ENCODE data around the gene NISCH. TPM values are rescaled to one million over a fixed set of nuclear protein-coding genes. Genes with fewer than 3 reads are reported as not detected.

The NISCH gene
- total RNA-seq, 1 donor from 2014 or later: 80.5 TPM

GRCh38 chr3:52469001-52469400 is 13.6 kb downstream of the NISCH start:
- Histone ChIP-seq H3K27me3 (no peaks in the 10 kb centered on the region), H3K36me3 (peaks cover 5% of the 10 kb centered on the region), H3K4me1 (no peaks in the 10 kb centered on the region), H3K9me3 (ENCODE audit: low read depth) (no peaks in the 10 kb centered on the region), H3K4me2 (no peak overlapping the region), H3F3A (ENCODE audit: low read depth) (peaks cover 14% of the 10 kb centered on the region), H3K9ac (no peak overlapping the region), H3K4me3 (no peak overlapping the region), H3K27ac (no peak overlapping the region), H3K79me2 (ENCODE audit: low read depth) (peaks cover 50% of the 10 kb centered on the region), H2AFZ (replicated peaks) (no peak overlapping the region), H4K20me1 (ENCODE audit: low read depth) (peaks cover 75% of the 10 kb centered on the region)
- Mint-ChIP-seq H3K9me3 (no peaks in the 10 kb centered on the region), H3K4me1 (peaks cover 12% of the 10 kb centered on the region), H3K27ac (no peak overlapping the region), H3K36me3 (peaks cover 23% of the 10 kb centered on the region), H3K4me3 (no peak overlapping the region), H3K27me3 (ENCODE audit: insufficient read depth, low read depth) (peaks cover 2% of the 10 kb centered on the region)
- TF ChIP-seq CTCF (IDR thresholded peaks at IDR 0.05) (no peak), EZH2 (IDR thresholded peaks at IDR 0.05) (no peak), EZH2phosphoT487 (IDR thresholded peaks at IDR 0.05) (no peak)
- no peak for DNase-seq (ENCODE audit: low spot score)

- no peak overlapping the region for H2AFZ ChIP-seq (replicated peaks)
- no peak overlapping the region for H3K9ac ChIP-seq
- H3K79me2 ChIP-seq (ENCODE audit: low read depth): peaks cover 31% of the 10 kb centered on the region
- H3K27ac ChIP-seq: no peak overlapping the region
- Mint-ChIP-seq H3K9me3 (no peaks in the 10 kb centered on the region), H3K4me3 (no peak overlapping the region), H3K36me3 (peaks cover 27% of the 10 kb centered on the region), H3K4me1 (peaks cover 12% of the 10 kb centered on the region), H3K27ac (no peak overlapping the region), H3K27me3 (ENCODE audit: insufficient read depth, low read depth) (peaks cover 2% of the 10 kb centered on the region)
- peaks cover 5% of the 10 kb centered on the region for H3K36me3 ChIP-seq
- no peak for TF ChIP-seq EZH2phosphoT487 (IDR thresholded peaks at IDR 0.05)
- TF ChIP-seq EZH2 (IDR thresholded peaks at IDR 0.05): no peak
- TF ChIP-seq CTCF (IDR thresholded peaks at IDR 0.05): no peak
- peaks cover 59% of the 10 kb centered on the region for H4K20me1 ChIP-seq (ENCODE audit: low read depth)
- H3K4me2 ChIP-seq: no peak overlapping the region
- H3K4me3 ChIP-seq: no peak overlapping the region
- no peaks in the 10 kb centered on the region for H3K4me1 ChIP-seq
- DNase-seq (ENCODE audit: low spot score): no peak
- H3K9me3 ChIP-seq (ENCODE audit: low read depth): no peaks in the 10 kb centered on the region
- no peaks in the 10 kb centered on the region for H3K27me3 ChIP-seq
- H3F3A ChIP-seq (ENCODE audit: low read depth): peaks cover 9% of the 10 kb centered on the region
These were observed 15.5 kb downstream of the NISCH start for GRCh38 chr3:52470920-52471319.

GRCh38 chr3:52471371-52472238 is 16.2 kb downstream of the NISCH start:
- H3K36me3 Mint-ChIP-seq: peaks cover 27% of the 10 kb centered on the region
- Histone ChIP-seq H3K9ac (no peak overlapping the region), H3K36me3 (peaks cover 5% of the 10 kb centered on the region), H3K79me2 (ENCODE audit: low read depth) (peaks cover 24% of the 10 kb centered on the region), H3K4me3 (no peak overlapping the region), H3K27me3 (no peaks in the 10 kb centered on the region), H2AFZ (replicated peaks) (no peak overlapping the region), H4K20me1 (ENCODE audit: low read depth) (peaks cover 56% of the 10 kb centered on the region), H3K4me1 (no peaks in the 10 kb centered on the region), H3K4me2 (no peak overlapping the region), H3K27ac (no peak overlapping the region), H3K9me3 (ENCODE audit: low read depth) (no peaks in the 10 kb centered on the region), H3F3A (ENCODE audit: low read depth) (peaks cover 9% of the 10 kb centered on the region)
- no peaks in the 10 kb centered on the region for H3K9me3 Mint-ChIP-seq
- peaks cover 12% of the 10 kb centered on the region for H3K4me1 Mint-ChIP-seq
- TF ChIP-seq EZH2phosphoT487 (IDR thresholded peaks at IDR 0.05): no peak
- TF ChIP-seq CTCF (IDR thresholded peaks at IDR 0.05): peak; percentile 70
- no peak overlapping the region for H3K27ac Mint-ChIP-seq
- H3K27me3 Mint-ChIP-seq (ENCODE audit: insufficient read depth, low read depth): no peaks in the 10 kb centered on the region
- H3K4me3 Mint-ChIP-seq: no peak overlapping the region
- DNase-seq (ENCODE audit: low spot score): peak; percentile 68
